NCI-H1092 treated with DMSO at 0.1 percent for 48 hours (cell line): ENCODE data around the gene TCAIM.
"Not testable (repeated sequence)": the region's sequence is repeated elsewhere in the genome, so short reads cannot be mapped to it uniquely, and the experiment has no call there.

Experiments used
- DNase-seq: peaks from one replicate; lab custom pipeline; 2025; lab: John Stamatoyannopoulos, UW

Gene TCAIM

GRCh38 chr3:44346590-44346989 is 8.0 kb downstream of the TCAIM start:
- DNase-seq, result not testable (repeated sequence)

GRCh38 chr3:44348993-44349392 is 10.4 kb downstream of the TCAIM start:
- DNase-seq, result no peak

- no peak for DNase-seq
These were observed 14.9 kb downstream of the TCAIM start for GRCh38 chr3:44353355-44353924.

- peak; percentile 1 for DNase-seq
These were observed 16.9 kb downstream of the TCAIM start for GRCh38 chr3:44355362-44356033.

GRCh38 chr3:44359146-44359751 is 20.7 kb downstream of the TCAIM start:
- no peak for DNase-seq

- DNase-seq, result no peak
These were observed 25.0 kb downstream of the TCAIM start for GRCh38 chr3:44363591-44363990.

GRCh38 chr3:44365952-44366351 is 27.4 kb downstream of the TCAIM start:
- DNase-seq, result no peak

- no peak for DNase-seq
These were observed 36.9 kb downstream of the TCAIM start for GRCh38 chr3:44375450-44375849.

- no peak for DNase-seq
These were observed 48.8 kb downstream of the TCAIM start for GRCh38 chr3:44387404-44387803.

GRCh38 chr3:44392489-44392888 is 53.9 kb downstream of the TCAIM start:
- DNase-seq, result no peak

GRCh38 chr3:44395714-44396113 is 57.1 kb downstream of the TCAIM start:
- DNase-seq, result no peak

- peak; percentile 61 for DNase-seq
These were observed 57.9 kb downstream of the TCAIM start for GRCh38 chr3:44396200-44397171.

GRCh38 chr3:44398271-44398670 is 59.7 kb downstream of the TCAIM start:
- not testable (repeated sequence) for DNase-seq

GRCh38 chr3:44398853-44399252 is 60.3 kb downstream of the TCAIM start:
- DNase-seq, result no peak

- DNase-seq, result no peak
These were observed 62.2 kb downstream of the TCAIM start for GRCh38 chr3:44400771-44401170.

GRCh38 chr3:44402548-44402947 is 64.0 kb downstream of the TCAIM start:
- DNase-seq, result no peak

- DNase-seq, result no peak
These were observed 71.3 kb downstream of the TCAIM start for GRCh38 chr3:44409640-44410410.

- DNase-seq, result no peak
These were observed 72.6 kb downstream of the TCAIM start for GRCh38 chr3:44411031-44411645.

- no peak for DNase-seq
These were observed 73.8 kb downstream of the TCAIM start for GRCh38 chr3:44412365-44412764.

- no peak for DNase-seq
These were observed 76.0 kb downstream of the TCAIM start for GRCh38 chr3:44414517-44415090.

- DNase-seq, result no peak
These were observed 76.9 kb downstream of the TCAIM start for GRCh38 chr3:44415421-44415820.
